ENCODE measurements around the gene TM9SF1. TPM values are rescaled to one million over a fixed set of nuclear protein-coding genes. Genes with fewer than 3 reads are reported as not detected.
A peak's percentile ranks its signal among the peaks of the same experiment; 100 is the strongest.

The TM9SF1 gene
- total RNA-seq, 1 experiment from 2014 or later: 31.3 TPM

DNA sequence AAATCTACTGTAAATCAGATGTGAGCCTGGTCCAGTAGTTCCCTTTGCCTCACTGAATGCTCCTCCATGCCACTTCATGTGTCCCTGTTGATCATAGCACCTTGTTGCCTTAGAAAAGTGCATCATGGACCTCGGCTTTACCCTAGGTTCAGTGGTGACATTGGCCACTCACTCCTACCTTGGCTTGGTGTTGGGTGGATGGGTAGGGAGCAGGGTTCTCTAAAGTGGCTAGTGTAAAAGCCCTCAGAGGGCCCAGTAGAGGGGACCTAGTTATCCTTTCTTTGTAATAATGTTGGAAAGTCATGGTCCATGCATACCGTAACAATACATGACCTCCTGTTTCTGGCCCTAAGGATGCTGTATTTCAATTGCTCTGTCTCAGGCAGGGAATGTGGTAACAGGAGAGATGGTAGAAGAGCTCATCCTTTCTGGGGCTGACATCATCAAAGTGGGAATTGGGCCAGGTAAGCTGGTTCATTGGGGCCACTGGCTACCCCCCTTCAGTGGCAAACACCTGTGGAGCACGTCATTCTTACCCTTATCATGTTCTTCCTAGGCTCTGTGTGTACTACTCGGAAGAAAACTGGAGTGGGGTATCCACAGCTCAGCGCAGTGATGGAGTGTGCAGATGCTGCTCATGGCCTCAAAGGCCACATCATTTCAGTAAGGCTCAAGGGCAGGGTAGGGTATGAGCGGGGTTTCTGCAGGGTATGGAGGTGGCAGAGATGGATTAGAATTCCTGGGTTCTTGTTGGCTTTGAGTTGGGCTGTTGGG, 41.6 kb upstream of the TM9SF1 start:
- H4K20me1 ChIP-seq (ENCODE audit: insufficient read depth, low read depth, low read length): peaks cover 4% of the 10 kb centered on the region; the same call in 1 of the 2 replicates
- H3K36me3 ChIP-seq (ENCODE audit: insufficient read depth, low read length): peaks cover 65% of the 10 kb centered on the region
- H2AFZ ChIP-seq (ENCODE audit: low read length): no peak overlapping the region
- no peak for DNase-seq
- H3K27me3 ChIP-seq (ENCODE audit: low read length): no peaks in the 10 kb centered on the region
- no peak overlapping the region for H3K4me3 ChIP-seq (ENCODE audit: low read length)
- no peak overlapping the region for H3K9ac ChIP-seq (ENCODE audit: low read length)
- no peaks in the 10 kb centered on the region for H3K9me2 ChIP-seq (replicated peaks; ENCODE audit: insufficient read depth, low read length)
- H3K4me1 ChIP-seq (ENCODE audit: low read length): peaks cover 48% of the 10 kb centered on the region
- H3K4me2 ChIP-seq (ENCODE audit: low read depth, low read length, poor library complexity, severe bottlenecking): no peak overlapping the region
- no peaks in the 10 kb centered on the region for H3K9me3 ChIP-seq (ENCODE audit: low read length)
- peaks cover 61% of the 10 kb centered on the region for H3K79me2 ChIP-seq (ENCODE audit: low read length)
- H3K27ac ChIP-seq (ENCODE audit: low read length): no peak overlapping the region

DNA sequence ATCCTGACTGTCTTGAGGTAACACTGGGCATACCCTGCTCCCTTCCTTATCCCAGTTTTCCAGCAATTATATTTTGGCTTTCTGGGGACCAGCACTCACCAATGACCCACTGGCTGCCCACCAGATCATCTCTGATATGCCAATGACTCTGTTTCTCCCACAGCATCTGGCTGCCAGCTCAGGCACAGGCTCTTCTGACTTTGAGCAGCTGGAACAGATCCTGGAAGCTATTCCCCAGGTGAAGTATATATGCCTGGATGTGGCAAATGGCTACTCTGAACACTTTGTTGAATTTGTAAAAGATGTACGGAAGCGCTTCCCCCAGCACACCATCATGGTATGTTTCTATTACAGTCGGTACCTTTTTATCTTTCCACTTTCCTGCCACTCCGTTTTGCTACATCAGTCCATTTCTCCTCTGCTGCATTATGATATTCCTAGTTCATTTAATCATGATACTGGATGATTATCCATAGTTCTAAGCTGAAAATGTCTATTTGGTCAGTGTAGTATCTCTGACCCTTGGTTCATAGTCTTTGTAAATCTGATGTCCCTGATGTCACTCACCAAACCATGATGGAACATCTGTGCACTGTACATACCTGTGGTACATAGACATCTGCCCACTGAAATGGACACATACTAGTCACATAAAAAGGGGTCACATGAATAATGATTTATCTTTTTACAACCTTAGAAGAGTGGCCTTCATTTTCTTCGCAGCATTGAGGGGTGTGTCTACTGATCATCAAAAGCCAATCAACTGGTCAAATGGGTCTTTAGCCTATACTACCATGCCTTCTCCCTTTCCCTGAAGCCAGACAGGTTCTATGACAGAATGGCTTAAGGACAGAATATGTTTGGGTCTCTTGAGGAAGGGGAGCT, 40.8 kb upstream of the TM9SF1 start:
- H3K79me2 ChIP-seq (ENCODE audit: low read length): peaks cover 61% of the 10 kb centered on the region
- H3K9ac ChIP-seq (ENCODE audit: low read length): no peak overlapping the region
- H3K36me3 ChIP-seq (ENCODE audit: insufficient read depth, low read length): peaks cover 64% of the 10 kb centered on the region
- no peaks in the 10 kb centered on the region for H3K9me2 ChIP-seq (replicated peaks; ENCODE audit: insufficient read depth, low read length)
- no peak overlapping the region for H3K27ac ChIP-seq (ENCODE audit: low read length)
- no peaks in the 10 kb centered on the region for H3K27me3 ChIP-seq (ENCODE audit: low read length)
- peaks cover 3% of the 10 kb centered on the region; the same call in 1 of the 2 replicates for H4K20me1 ChIP-seq (ENCODE audit: insufficient read depth, low read depth, low read length)
- DNase-seq: no peak
- peaks cover 43% of the 10 kb centered on the region for H3K4me1 ChIP-seq (ENCODE audit: low read length)
- no peak overlapping the region for H3K4me3 ChIP-seq (ENCODE audit: low read length)
- no peaks in the 10 kb centered on the region for H3K9me3 ChIP-seq (ENCODE audit: low read length)
- no peak overlapping the region for H3K4me2 ChIP-seq (ENCODE audit: low read depth, low read length, poor library complexity, severe bottlenecking)
- H2AFZ ChIP-seq (ENCODE audit: low read length): no peak overlapping the region

DNA sequence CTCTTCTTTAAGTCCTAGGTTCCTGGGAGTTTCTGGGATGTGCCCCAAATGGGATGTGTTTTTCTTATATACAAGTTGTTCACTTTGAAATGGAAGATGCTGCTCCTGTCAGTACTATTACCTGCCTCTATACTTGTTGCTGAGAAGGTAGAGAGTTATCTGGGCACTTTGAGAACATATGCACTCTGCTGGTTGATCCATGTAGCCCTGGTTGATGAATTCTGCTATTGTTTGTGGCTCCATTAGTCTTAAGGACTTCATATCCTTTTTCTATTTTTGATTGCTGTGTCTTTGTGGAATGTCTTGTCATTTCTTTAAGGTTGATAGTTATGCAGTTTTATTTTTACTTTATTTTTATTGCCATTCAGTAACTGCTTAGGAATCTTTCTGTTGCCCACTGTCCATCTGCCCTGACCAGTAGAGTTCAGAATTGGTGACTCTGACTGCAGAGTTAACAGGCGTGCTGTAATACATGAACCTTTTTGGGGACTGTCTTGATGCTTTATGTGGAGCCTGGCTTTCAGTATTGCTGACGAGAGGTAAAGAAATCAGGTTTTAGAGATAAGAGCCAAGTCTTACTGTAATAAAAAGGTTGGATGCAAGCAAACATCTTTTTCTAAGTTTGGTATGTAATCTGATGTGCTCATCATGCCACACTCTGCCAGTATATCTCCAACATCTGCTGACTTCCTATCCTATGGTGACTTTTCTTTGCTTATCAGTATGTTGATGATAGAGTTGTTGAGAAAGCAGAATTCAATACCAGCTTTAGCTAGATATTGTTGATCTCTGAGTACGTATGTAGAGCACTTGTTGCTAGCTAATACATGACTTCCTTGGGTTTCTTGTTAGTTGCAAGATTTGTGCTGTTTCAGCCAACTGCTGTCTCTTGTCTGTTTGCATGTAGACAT, 39.1 kb upstream of the TM9SF1 start:
- Histone ChIP-seq H3K9me3 (ENCODE audit: low read length) (no peaks in the 10 kb centered on the region), H2AFZ (ENCODE audit: low read length) (no peak overlapping the region), H3K27ac (ENCODE audit: low read length) (peak overlapping the region; percentile 73; the same call in 1 of the 2 replicates), H3K36me3 (ENCODE audit: insufficient read depth, low read length) (peaks cover 47% of the 10 kb centered on the region), H3K79me2 (ENCODE audit: low read length) (peaks cover 59% of the 10 kb centered on the region), H3K27me3 (ENCODE audit: low read length) (no peaks in the 10 kb centered on the region), H3K9me2 (replicated peaks; ENCODE audit: insufficient read depth, low read length) (no peaks in the 10 kb centered on the region), H3K9ac (ENCODE audit: low read length) (peak overlapping the region; percentile 82), H4K20me1 (ENCODE audit: insufficient read depth, low read depth, low read length) (peaks cover 3% of the 10 kb centered on the region; the same call in 1 of the 2 replicates), H3K4me3 (ENCODE audit: low read length) (peak overlapping the region; percentile 87), H3K4me1 (ENCODE audit: low read length) (peaks cover 33% of the 10 kb centered on the region), H3K4me2 (ENCODE audit: low read depth, low read length, poor library complexity, severe bottlenecking) (peak overlapping the region; percentile 81)
- DNase-seq: peak; percentile 59

DNA sequence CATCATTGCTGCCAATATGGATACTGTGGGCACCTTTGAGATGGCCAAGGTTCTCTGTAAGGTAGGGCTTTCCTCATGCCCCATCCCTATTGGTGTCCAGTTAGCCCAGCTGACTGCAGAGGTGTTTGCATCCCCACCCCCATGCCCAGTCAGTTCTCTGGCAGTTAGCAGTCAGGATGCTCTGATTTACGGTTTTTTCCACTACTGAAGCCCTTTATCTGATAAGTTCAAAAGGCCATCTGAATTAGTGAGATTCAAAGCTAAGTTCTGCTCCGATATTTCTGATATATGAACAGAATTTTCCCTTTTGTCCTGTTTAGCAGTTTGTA, 38.3 kb upstream of the TM9SF1 start:
- no peak overlapping the region for H2AFZ ChIP-seq (ENCODE audit: low read length)
- H3K27ac ChIP-seq (ENCODE audit: low read length): peak overlapping the region; percentile 73; the same call in 1 of the 2 replicates
- H3K9me3 ChIP-seq (ENCODE audit: low read length): no peaks in the 10 kb centered on the region
- no peaks in the 10 kb centered on the region for H3K27me3 ChIP-seq (ENCODE audit: low read length)
- H3K9me2 ChIP-seq (replicated peaks; ENCODE audit: insufficient read depth, low read length): no peaks in the 10 kb centered on the region
- peak overlapping the region; percentile 82 for H3K9ac ChIP-seq (ENCODE audit: low read length)
- H3K4me2 ChIP-seq (ENCODE audit: low read depth, low read length, poor library complexity, severe bottlenecking): peak overlapping the region; percentile 81
- peaks cover 40% of the 10 kb centered on the region; the same call in 1 of the 2 replicates for H3K36me3 ChIP-seq (ENCODE audit: insufficient read depth, low read length)
- peak; percentile 64 for DNase-seq
- peaks cover 67% of the 10 kb centered on the region for H3K79me2 ChIP-seq (ENCODE audit: low read length)
- peaks cover 33% of the 10 kb centered on the region for H3K4me1 ChIP-seq (ENCODE audit: low read length)
- H3K4me3 ChIP-seq (ENCODE audit: low read length): peak overlapping the region; percentile 87
- H4K20me1 ChIP-seq (ENCODE audit: insufficient read depth, low read depth, low read length): peaks cover 3% of the 10 kb centered on the region; the same call in 1 of the 2 replicates

DNA sequence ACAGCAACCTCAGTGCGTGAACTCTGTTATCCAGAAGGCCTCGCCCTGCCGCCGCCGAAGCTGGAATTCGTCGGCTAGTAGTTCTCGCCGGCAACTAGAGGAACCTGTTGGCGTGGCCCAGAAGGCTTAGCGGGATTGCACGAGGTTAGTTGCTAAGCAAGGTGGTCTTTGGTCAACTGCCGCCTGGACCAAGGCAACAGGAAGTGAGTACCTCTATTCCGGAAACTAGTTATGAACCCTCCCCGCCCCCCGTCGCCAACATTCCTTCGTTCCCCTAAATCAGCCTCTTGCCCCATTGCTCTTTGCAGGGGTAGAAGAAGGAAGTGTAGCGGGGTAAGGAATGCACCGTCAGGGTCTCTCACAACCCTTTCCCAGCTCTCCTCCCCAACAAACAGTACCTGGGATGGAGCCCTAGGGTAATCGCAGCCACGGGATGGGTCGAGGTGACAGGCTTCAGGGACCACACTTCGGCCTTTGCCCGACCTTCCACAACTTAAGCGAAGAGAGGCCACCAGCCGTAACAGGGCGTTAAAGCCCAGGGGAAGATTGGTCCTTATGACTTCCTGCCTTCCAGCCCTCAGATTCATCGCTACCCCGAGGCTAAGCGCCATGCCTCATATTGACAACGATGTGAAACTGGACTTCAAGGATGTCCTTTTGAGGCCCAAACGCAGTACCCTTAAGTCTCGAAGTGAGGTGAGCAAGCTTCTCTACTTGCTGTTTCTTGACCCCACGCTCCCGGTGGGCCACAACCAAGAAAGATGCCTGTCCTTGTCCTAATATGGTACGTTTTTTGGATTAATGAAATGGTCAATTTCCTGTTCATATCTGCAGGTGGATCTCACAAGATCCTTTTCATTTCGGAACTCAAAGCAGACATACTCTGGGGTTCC, 37.6 kb upstream of the TM9SF1 start, which contains the start of gene GMPR2:
Gene GMPR2, plus strand, starts transcription at position 285 of the 893 bp plus-strand sequence. Its CDS starts 325 bp downstream, at position 610.
- no peaks in the 10 kb centered on the region for H3K9me3 ChIP-seq (ENCODE audit: low read length)
- peak within 1 kb of the TSS; percentile 87 for H3K4me3 ChIP-seq (ENCODE audit: low read length)
- no peaks in the 10 kb centered on the region for H3K27me3 ChIP-seq (ENCODE audit: low read length)
- H3K4me1 ChIP-seq (ENCODE audit: low read length): peaks cover 33% of the 10 kb centered on the region
- peak within 1 kb of the TSS; percentile 81 for H3K4me2 ChIP-seq (ENCODE audit: low read depth, low read length, poor library complexity, severe bottlenecking)
- peak within 1 kb of the TSS; percentile 84 for H2AFZ ChIP-seq (ENCODE audit: low read length)
- peaks cover 3% of the 10 kb centered on the region; the same call in 1 of the 2 replicates for H4K20me1 ChIP-seq (ENCODE audit: insufficient read depth, low read depth, low read length)
- H3K79me2 ChIP-seq (ENCODE audit: low read length): peaks cover 74% of the 10 kb centered on the region
- peak; percentile 76 for DNase-seq
- peaks cover 34% of the 10 kb centered on the region; the same call in 1 of the 2 replicates for H3K36me3 ChIP-seq (ENCODE audit: insufficient read depth, low read length)
- H3K9me2 ChIP-seq (replicated peaks; ENCODE audit: insufficient read depth, low read length): no peaks in the 10 kb centered on the region
- H3K9ac ChIP-seq (ENCODE audit: low read length): peak within 1 kb of the TSS; percentile 82
- peak within 1 kb of the TSS; percentile 73 for H3K27ac ChIP-seq (ENCODE audit: low read length)

DNA sequence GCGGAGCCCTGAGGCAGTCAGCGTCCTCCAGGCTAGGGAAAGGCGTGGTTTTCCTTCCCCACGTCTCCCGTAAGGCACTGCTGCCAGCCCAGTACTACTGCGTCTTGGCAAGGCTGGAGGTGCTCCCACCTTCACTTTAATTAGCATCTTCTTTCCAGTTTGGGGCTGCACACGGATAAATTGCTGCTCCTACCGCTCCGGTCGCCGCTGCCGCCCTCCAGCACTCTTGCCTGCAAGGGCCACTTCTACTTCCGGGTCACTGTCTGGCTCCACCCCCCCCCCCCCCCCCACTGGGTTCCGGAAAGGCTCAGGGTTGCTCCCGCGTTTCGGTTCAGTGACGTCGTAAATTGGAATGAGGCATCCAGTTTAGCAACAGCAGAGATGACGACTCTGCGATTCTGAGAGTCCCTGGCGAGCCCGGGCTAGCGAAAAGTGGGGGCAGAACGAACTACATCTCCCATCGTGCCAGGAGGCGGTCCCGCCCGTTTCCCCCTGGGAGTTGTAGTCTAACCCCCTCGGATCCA, 36.9 kb upstream of the TM9SF1 start, which contains the start of gene NEDD8:
Gene NEDD8, minus strand, starts transcription at position 247 of the 524 bp plus-strand sequence. Its CDS starts 100 bp downstream, at position 147.
- Histone ChIP-seq H3K4me3 (ENCODE audit: low read length) (peak within 1 kb of the TSS; percentile 87), H3K36me3 (ENCODE audit: insufficient read depth, low read length) (peaks cover 30% of the 10 kb centered on the region; the same call in 1 of the 2 replicates)
- DNase-seq: peak; percentile 97

More for the DNA sequence above, 36.9 kb upstream of the TM9SF1 start, which contains the start of gene NEDD8:
- Histone ChIP-seq H2AFZ (ENCODE audit: low read length) (peak within 1 kb of the TSS; percentile 84), H4K20me1 (ENCODE audit: insufficient read depth, low read depth, low read length) (peaks cover 3% of the 10 kb centered on the region; the same call in 1 of the 2 replicates), H3K27me3 (ENCODE audit: low read length) (no peaks in the 10 kb centered on the region), H3K4me1 (ENCODE audit: low read length) (peaks cover 33% of the 10 kb centered on the region), H3K9me3 (ENCODE audit: low read length) (no peaks in the 10 kb centered on the region), H3K9ac (ENCODE audit: low read length) (peak within 1 kb of the TSS; percentile 82), H3K9me2 (replicated peaks; ENCODE audit: insufficient read depth, low read length) (no peaks in the 10 kb centered on the region), H3K4me2 (ENCODE audit: low read depth, low read length, poor library complexity, severe bottlenecking) (peak within 1 kb of the TSS; percentile 81), H3K79me2 (ENCODE audit: low read length) (peaks cover 81% of the 10 kb centered on the region), H3K27ac (ENCODE audit: low read length) (peak within 1 kb of the TSS; percentile 73)
